ENCODE measurements around the gene TOMM5. TPM values are rescaled to one million over a fixed set of nuclear protein-coding genes. Genes with fewer than 3 reads are reported as not detected.
"Not testable (repeated sequence)": the region's sequence is repeated elsewhere in the genome, so short reads cannot be mapped to it uniquely, and the experiment has no call there.

TOMM5 gene
- polyA plus RNA-seq, 1 donor = 68.8 TPM

DNA sequence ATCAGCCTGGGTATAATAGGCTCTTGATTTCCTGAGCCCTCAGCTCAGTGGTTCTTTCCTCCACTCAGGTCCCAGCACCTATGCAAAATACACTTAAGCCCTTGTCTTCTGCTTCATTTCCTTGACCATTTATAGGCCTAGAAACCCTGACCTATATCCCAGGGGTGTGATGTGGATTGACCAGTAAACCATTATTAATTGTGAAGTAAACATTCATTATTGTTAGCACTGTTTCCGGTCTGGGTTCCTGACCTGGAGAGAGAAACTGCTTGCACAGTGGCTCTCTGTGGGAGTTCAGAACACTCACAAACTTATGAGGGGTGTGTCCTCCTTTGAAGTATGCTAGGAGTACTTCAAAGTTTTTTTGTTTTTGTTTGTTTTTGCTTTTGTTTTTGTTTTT is 19.6 kb upstream of the TOMM5 start:
- DNase-seq (ENCODE audit: low read depth) = no peak

DNA sequence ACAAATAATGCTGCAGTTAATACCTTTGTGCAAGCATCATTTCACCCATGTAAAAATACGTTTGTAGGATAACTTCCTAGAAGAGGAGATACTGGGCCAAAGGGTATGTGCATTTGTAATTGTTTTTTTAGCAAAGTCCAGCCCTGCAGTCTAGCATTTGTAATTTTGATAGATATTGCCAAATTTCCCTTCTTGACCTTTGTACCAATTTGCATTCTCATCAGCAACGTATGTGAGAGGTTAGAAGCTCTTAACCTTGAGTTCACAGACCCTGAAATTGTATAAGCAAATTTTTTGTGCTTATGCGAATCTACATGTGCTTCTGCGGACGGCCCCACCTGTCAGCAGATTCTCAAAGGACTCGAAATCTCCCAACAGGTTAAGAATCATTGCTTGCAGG is 18.6 kb upstream of the TOMM5 start:
- no peak for DNase-seq (ENCODE audit: low read depth)

DNA sequence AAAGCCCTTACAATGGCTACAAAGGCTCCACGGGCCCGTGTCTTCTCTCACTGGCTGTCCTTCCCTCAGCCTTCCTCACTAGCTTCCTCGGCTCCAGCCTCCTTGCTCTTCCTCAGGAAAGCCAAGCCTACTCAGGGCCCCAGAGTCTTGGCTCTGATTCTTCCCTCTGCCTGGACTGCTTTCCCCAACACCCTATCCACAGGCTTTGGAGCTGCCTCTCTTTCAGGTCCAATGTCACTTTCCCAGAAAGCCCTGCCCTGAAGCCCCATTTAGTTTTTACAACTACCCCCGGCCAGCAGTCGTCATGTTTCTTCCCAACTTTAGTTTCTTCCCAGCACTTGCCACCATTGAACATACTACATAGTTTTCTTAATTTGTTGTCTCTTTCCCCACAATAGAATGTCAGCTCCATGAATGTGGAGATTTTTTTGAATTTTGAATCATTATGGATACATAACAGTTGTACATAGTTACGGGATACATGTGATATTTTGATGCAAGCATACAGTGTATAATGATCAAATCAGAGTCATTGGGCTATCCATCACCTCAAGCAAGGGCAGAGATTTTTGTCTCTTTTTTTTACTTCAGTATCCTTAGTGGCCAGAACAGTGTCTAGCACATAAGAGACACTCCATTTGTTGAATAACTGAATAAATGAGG is 17.5 kb upstream of the TOMM5 start:
- no peak for DNase-seq (ENCODE audit: low read depth)

DNA sequence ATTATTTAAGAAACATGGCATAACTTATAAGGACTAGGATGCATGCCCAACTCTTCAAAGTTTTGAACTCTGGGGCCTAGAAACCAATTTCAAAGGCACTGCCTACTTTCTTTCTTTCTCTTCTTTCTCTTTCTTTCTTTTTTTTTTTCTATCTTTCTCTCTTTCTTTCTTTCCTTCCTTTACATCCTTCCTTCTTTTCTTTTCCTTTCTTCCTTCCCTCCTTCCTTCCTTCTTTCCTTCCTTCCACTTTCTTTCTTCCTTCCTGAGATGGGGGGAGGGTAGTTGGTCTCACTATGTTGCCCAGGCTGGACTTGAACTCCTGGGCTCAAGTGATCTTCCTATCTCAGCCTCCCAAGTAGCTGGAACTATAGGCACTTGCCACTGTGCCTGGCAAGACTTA is 15.9 kb upstream of the TOMM5 start:
- DNase-seq (ENCODE audit: low read depth) = no peak

DNA sequence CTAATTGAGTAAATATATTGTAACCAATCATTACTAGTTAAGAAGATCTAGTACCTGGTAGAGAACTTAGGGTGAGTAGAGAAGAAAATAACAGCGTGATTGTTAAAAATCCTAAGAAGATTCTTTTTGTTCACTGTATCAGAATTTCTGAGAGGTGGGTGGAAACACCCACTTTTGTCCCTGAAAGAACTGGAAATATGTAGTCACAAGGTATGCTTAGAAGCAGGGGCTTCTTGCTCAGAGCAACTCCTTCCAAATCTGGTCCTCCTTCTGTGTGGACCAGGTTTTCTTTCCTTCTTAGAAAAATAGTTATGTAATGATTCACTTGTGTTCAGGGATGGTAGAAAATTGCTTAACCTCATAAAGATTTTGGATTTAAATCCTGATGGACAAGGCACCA is 11.9 kb upstream of the TOMM5 start:
- DNase-seq (ENCODE audit: low read depth) = no peak

DNA sequence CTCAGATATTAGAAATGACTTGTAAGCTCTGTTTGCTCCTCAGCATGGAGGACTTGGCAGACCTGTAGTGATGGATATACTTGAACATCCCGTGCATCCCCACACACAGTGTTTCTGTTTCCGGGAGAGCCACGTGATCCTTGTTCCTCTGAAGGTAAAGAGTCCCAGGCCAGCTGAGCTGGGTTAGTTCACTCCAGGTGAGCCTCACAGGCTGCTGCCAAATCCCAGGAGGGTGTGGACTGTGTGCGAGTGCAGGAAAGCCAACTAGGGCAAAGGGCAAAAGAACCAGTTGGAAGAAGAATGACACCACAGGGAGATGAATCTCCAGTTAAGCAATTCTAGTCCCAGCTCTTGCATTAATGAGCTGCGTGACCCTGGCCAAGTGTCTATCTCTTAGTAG is 10.4 kb upstream of the TOMM5 start:
- DNase-seq (ENCODE audit: low read depth) = no peak

DNA sequence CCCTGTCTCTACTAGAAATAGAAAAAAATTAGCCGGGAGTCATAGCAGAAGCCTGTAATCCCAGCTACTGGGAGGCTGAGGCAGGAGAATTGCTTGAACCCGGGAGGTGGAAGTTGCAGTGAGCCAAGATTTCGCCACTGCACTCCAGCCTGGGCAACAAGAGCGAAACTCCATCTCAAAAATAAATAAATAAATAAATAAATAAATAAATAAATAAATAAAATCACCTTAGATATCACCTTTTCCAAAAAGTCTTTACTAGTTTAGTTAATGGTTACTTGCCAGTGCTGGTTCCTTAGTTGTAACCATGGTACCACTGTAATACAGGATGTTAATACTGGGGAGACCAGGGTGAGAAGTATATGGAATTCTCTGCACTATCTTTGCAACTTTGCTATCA is 9.7 kb upstream of the TOMM5 start:
- DNase-seq (ENCODE audit: low read depth) = not testable (repeated sequence)

DNA sequence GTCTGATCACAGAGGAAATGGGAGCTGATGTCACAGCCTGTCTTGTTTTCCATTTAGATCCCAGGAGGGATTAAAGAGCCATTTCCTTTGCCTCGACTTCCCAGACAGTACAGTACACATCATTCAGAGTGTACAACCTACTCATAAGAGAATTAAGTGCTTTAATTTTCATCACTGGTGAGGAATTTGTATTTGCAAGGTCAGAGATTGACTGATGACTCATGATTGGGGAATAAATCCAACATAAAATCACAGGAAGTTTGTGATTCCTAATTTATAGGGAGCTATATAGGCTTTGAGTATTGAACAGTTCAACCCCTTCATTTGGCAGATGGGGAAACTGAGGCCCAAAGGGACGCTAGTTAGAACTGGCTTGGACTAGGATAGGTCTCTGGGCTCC is 4.1 kb upstream of the TOMM5 start:
- DNase-seq (ENCODE audit: low read depth) = no peak

DNA sequence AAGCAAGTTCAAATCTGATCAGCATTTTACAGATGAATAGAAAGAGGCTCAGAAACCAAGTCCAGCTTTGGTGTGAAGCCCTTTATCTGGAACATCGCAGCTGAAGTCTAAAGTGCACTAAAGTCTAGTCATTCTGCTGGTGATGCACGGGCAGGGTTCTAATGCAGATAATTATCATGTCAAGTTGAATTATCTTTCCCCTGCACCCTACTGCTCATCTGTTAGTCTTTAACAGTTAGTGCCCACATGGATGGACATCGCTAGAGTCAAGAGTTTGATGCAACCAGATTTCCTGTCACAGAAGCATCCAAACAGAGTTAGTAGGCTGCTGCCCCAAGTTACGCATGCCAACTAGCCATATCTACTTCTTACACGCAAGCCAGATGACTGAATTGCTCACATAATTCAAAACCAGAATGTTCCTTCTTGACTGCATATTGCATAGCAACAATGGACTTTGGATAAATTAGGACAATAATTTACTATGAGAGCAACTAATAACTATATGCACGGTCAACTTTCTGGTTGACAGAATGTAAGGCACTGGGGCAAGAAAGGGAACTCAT is 1.6 kb upstream of the TOMM5 start:
- no peak for DNase-seq (ENCODE audit: low read depth)

DNA sequence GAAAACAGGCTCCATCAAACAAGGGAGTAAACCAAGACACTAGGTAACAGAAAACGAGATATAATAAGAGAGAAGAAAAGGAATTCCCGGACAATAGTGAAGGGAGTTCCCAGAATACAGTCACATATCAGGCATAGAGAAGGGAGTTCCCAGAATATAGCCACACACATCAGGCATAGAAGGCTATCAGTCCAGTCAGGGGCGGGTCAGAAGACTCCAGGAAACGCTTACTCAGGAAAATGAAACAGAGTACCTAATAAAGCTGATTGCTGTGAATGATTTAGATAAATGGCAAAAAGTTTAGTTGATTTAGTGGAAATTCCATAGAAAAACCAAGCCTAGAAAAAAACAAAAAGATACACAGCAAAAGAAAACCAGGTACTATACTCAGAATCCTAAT is 4.9 kb downstream of the TOMM5 start:
- no peak for DNase-seq (ENCODE audit: low read depth)

DNA sequence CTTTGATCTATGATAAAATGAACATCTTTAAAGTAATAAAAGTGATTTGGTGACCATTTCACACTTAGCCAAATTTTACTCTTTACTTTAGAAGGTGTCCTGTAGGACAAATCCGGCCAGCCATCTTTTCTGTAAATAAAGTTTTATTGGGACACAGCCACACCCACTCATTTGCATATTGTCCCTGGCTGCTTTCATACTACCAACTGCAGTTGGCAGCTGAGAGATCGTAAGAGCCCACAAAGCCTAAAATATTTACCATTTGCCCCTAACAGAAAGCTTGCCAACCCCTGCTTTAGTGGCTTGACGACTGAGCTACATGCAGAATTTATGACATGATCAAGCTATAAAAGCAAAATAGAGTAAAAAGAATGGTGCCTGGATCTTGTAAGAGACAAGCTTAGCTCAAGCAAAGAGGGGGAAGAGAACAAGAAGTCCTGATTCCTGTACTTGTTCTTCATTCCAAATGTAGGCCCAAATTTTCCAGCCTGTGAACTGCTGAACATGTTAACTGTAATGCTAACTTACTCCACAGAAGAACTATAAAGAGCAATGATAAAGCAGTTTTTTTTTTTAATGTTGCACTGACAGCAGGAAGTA is 8.8 kb downstream of the TOMM5 start:
- DNase-seq (ENCODE audit: low read depth) = no peak

DNA sequence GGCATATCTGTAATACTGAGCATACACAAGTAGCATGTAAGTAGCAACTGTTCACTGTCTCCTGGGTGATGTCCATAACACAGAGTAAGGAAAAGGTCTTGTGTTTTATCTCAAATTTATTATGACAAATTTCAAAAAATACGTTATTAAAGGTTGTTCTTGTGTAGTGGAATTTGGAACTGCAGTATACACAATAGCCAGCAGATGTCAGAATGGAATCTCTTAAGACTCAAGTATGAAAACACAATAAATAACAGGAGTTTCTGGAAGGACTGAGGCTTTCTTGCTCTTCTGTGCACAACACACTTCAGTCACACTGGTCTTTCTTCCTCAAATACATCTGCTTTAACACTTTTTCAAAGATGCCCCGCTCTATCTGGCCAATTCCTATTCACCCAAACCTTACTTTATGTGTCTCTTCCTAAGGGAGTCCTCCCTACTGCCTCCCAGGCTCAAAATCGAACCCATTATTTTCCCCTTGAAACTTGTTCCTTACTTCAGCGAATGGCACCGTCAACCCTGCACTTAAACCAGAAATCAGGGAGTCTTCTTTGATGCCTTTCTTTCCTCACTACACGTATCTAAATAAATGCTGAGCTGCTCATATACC is 9.7 kb downstream of the TOMM5 start:
- no peak for DNase-seq (ENCODE audit: low read depth)

DNA sequence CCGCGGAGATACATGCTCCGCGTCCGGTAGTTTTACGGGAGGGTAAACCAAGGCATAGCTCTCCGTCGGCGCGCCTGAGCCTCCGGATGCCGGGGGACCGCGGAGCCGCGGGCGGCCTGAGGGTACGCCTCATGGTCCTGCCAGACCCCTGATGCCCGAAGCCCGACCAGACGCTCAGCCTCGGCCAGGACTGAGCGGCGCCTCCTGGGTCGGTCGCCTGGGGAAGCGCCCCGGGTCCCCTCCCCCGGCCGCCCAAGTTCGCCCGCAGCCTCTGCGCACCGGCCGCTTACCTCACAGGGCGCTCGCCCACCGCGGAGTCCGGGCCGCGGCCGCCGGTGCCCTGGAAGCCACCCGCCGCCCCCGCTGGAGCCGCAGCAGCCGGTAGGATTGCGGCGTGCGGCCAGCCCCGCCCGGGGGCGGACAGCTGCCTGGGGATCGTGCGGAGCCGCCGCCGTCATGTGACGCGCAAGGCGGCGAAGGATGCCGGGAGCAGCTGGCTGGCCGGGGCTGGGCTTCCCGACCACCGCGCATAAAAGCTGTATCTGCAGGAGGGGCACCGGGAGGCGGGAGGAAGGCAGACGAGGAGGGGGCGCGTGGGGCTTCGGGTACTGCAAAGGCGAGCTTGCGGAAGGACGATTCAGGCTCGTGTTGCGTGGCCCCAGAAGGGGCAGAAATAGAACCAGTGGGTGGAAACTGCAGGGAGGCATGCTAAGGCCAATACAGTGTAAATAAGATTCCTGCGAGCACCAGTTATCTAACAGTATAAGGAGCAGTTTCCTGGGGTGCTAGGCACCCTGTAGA is 16.3 kb downstream of the TOMM5 start, which contains the start of gene FBXO10:
FBXO10 (minus strand) TSS at position 460 of the 801 bp plus-strand sequence. CDS start 34,612 bp downstream, outside the sequence.
- DNase-seq (ENCODE audit: low read depth) = peak; percentile 35

DNA sequence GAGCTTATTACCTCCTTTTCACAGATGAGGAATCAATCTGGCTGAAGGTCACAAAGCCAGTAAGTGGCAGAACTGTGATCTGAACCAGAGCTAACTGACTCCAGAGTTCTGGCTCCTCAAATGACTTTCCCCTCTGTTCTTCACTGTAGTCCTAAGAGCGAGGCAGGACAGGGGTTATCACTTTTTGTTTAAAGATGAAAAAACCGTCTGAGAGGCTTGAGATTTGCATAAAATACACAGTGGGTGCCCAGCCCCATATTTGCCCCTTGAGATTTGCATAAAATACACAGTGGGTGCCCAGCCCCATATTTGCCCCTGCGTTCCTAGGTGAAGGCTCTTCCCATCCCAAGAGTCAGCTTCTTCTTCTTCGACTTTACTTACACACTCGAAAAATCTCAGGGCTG is 16.9 kb downstream of the TOMM5 start:
- no peak for DNase-seq (ENCODE audit: low read depth)

DNA sequence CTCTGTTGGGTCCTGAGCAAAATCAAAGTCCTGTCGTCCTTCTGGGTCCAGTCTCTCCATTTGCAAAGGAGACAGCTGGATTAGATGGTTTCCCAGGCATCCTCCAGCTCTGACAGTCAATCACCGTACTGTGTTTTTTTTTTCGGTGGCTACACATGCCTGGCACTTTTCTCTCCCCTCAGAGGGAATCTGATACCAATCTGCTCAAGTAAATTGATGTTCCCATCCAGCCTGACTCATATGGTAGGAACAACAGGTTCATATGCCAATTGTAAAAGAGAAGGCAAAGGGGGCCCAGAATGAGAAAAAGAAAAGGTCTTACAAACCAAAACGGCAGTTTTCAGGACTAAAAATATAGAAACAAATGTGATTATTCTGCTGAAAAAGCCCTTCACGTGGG is 17.4 kb downstream of the TOMM5 start:
- DNase-seq (ENCODE audit: low read depth) = no peak

DNA sequence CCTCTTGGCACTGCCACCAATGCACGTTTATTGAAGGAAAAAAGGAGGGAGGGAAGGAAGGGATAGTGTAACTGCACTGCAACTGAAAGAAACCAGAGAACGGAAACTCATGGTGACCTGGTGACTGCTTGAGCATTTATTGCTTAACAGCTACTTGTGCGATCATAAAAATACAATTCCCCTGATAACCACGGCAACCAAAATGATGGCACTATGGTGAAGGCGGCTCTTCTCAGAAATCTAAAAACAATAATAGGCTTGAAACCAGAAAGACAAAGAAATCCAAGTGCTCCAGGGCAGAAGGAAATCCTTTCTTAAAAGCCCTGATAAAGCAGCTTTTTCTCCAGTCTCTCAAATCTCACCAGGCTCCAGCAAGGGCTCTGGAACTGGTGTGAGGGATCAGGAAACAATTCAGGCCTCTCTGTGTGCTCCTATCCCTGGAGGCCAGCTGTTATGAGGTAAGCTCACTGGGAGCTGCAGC is 18.1 kb downstream of the TOMM5 start:
- DNase-seq (ENCODE audit: low read depth) = no peak

DNA sequence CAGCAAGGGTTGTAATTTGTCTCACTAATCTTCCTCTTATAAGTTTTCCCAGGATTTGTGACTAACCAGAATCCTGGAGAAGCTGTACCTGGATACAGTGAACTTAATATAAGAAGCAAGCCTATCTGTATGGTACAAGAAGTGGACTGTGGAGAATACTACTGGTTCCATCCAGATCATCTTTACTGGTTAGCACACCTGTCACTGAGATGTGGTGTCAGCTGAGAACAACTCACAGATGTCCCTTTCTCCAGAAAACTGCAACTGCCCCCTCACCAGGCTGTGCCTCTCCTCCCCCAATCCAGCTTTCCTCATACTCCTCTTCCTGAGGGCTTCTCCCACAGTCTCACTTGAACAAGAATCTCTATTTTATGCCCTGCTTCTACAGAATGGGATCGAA is 21.1 kb downstream of the TOMM5 start:
- no peak for DNase-seq (ENCODE audit: low read depth)

DNA sequence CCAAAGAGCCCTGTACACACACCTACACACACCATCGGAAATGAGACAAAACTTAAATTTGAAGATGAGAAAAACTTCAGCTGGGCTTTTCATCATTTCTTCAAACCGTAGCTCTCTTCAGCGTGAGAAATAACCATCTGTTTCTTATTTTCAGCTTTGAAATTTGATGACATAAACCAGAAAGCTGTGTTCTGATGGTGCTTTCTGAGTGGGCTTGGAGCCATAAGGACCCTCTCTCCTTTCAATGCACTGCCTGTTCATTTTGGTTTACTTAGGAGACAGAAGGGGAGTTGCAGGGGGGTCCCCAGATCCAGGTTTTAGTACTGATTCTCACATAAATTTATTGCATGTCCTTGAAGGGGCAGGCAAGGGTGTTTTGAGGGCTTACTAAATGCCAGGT is 25.7 kb downstream of the TOMM5 start:
- no peak for DNase-seq (ENCODE audit: low read depth)

DNA sequence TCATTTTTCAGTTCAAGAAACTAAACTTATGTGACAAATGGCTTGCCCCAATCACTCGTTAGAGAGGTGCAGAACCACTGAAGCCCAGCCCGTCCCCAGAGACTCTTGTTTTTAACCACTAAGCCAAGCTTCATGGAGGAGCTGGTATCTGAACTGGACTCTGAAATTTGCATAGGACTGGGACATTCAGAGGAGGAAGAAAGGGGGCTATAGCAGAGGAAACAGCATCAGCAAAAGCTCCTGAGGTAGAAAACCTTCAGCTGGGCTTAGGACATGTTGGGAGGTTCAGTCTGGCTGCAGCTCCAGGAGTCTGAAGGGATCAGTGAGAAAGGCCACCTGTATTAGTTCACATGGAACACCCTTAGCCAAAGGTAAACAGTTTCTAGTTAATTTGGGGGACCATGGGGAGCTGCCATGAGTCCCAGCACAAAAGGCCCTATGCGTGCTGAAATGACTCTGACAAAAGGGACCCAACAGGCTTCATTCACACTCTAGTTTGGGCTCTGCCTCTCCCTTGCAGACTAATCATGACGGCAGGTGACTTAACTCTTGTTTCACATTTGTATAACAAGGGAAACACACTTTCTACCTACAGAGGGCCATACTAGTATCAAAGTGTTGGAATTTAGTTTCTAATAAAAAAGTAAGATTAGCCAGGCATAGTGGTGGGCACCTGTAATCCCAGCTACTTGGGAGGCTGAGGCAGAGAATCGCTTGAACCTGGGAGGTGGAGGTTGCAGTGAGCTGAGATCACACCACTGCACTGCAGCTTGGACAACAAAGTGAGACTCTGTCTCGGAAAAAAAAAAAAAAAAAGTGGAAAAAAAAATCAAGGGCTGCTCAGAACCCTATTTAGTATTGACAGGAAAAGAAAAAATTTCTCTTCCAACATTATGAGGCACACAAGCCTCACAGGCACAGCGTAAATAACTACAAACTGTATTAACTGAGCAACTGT is 26.5 kb downstream of the TOMM5 start:
- DNase-seq (ENCODE audit: low read depth) = no peak

DNA sequence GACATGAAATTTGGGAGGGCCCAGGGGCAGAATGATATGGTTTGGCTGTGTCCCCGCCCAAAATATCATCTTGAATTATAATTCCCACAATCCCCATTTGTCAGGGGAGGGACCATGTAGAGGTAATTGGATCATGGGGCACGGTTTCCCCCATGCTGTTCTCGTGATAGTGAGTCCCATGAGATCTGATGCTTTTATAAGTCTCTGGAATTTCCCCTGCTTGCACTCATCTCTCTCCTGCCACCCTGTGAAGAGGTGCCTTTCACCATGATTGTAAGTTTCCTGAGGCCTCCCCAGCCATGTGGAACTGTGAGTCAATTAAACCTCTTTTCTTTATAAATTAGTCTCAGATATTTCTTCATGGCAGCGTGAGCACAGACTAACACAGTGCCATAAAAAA is 27.5 kb downstream of the TOMM5 start:
- DNase-seq (ENCODE audit: low read depth) = no peak
